Astrocyte (in vitro differentiated cells and primary cell): ENCODE results near the gene ROR1. TPM values are rescaled to one million over a fixed set of nuclear protein-coding genes. Genes with fewer than 3 reads are reported as not detected.

Experiments
- DNase-seq: peaks from one replicate; pipeline ENCODE4 v3.0.0-alpha.2; 2010; ENCODE audit warnings: low read depth
- FAIRE-seq: peaks from 2 replicates; lab custom pipeline; 2011; peaks lifted over from hg19 to GRCh38; lab: Jason Lieb, UNC
- H2AFZ ChIP-seq: 2 replicates; pipeline ENCODE4 v1.6.0; 2012; ENCODE audit warnings: low read depth, low read length, inconsistent platforms
- H3K27ac ChIP-seq: 2 replicates; pipeline ENCODE4 v1.5.1; 2011; ENCODE audit warnings: low read depth, low read length, inconsistent platforms
- H3K27me3 ChIP-seq: 2 replicates; pipeline ENCODE4 v1.6.0; 2011; ENCODE audit warnings: low read length, inconsistent platforms; ENCODE audit not compliant: insufficient read depth
- H3K36me3 ChIP-seq: 2 replicates; pipeline ENCODE4 v1.5.1; 2011; ENCODE audit warnings: low read length, inconsistent platforms; ENCODE audit not compliant: insufficient read depth
- H3K4me1 ChIP-seq: 2 replicates; pipeline ENCODE4 v1.5.1; 2011; ENCODE audit warnings: low read length, inconsistent platforms; ENCODE audit not compliant: insufficient read depth
- H3K4me2 ChIP-seq: 2 replicates; pipeline ENCODE4 v1.6.0; 2012; ENCODE audit warnings: low read length, inconsistent platforms
- H3K4me3 ChIP-seq: 2 replicates; pipeline ENCODE4 v1.5.1; 2011; ENCODE audit warnings: low read depth, mild to moderate bottlenecking, low read length, inconsistent platforms; ENCODE audit not compliant: insufficient read depth
- H3K79me2 ChIP-seq: 2 replicates; pipeline ENCODE4 v1.6.0; 2012; ENCODE audit warnings: mild to moderate bottlenecking, low read length, inconsistent platforms; ENCODE audit not compliant: insufficient read depth
- H3K9ac ChIP-seq: 2 replicates; pipeline ENCODE4 v1.6.0; 2012; ENCODE audit warnings: mild to moderate bottlenecking, low read length, inconsistent platforms
- H3K9me3 ChIP-seq: 2 replicates; pipeline ENCODE4 v1.5.1; 2012; ENCODE audit warnings: low read depth, mild to moderate bottlenecking, low read length, inconsistent platforms; ENCODE audit not compliant: insufficient read depth
- H4K20me1 ChIP-seq: 2 replicates; pipeline ENCODE4 v1.6.0; 2012; ENCODE audit warnings: low read length, inconsistent platforms; ENCODE audit not compliant: insufficient read depth
- H3K27ac Mint-ChIP-seq: one replicate; pipeline ENCODE4 v1.8.0; 2021; ENCODE audit warnings: mild to moderate bottlenecking, mixed read lengths; ENCODE audit not compliant: unreplicated experiment
- H3K27me3 Mint-ChIP-seq: one replicate; pipeline ENCODE4 v1.8.0; 2021; ENCODE audit warnings: low read depth, mixed read lengths; ENCODE audit not compliant: unreplicated experiment
- H3K36me3 Mint-ChIP-seq: one replicate; pipeline ENCODE4 v1.8.0; 2021; ENCODE audit warnings: low read depth, mixed read lengths; ENCODE audit not compliant: unreplicated experiment
- H3K4me1 Mint-ChIP-seq: one replicate; pipeline ENCODE4 v1.8.0; 2021; ENCODE audit warnings: low read depth, mixed read lengths; ENCODE audit not compliant: unreplicated experiment
- H3K4me3 Mint-ChIP-seq: one replicate; pipeline ENCODE4 v1.8.0; 2021; ENCODE audit warnings: mild to moderate bottlenecking, moderate library complexity, mixed read lengths; ENCODE audit not compliant: unreplicated experiment
- H3K9me3 Mint-ChIP-seq: one replicate; pipeline ENCODE4 v1.8.0; 2021; ENCODE audit warnings: mild to moderate bottlenecking, mixed read lengths; ENCODE audit not compliant: unreplicated experiment
- EZH2 ChIP-seq: IDR thresholded peaks from 2 replicates; pipeline ENCODE4 v1.6.1; 2012; ENCODE audit warnings: mild to moderate bottlenecking, low read length, inconsistent platforms; ENCODE audit not compliant: insufficient read depth
- total RNA-seq: library from RNA; stranded (reverse); gene quantifications from 2 replicates; pipeline ENCODE4 v1.2.1, GENCODE V29; 2021
- TF ChIP-seq, protein P1 (sequence below): IDR thresholded peaks from 2 replicates; pipeline ENCODE4 v1.5.1; 2011; ENCODE audit warnings: low read depth, mild to moderate bottlenecking, inconsistent platforms, low read length, moderate library complexity; ENCODE audit not compliant: insufficient read depth

Gene ROR1
- total RNA-seq, 1 donor from 2014 or later: 38.3 TPM

DNA sequence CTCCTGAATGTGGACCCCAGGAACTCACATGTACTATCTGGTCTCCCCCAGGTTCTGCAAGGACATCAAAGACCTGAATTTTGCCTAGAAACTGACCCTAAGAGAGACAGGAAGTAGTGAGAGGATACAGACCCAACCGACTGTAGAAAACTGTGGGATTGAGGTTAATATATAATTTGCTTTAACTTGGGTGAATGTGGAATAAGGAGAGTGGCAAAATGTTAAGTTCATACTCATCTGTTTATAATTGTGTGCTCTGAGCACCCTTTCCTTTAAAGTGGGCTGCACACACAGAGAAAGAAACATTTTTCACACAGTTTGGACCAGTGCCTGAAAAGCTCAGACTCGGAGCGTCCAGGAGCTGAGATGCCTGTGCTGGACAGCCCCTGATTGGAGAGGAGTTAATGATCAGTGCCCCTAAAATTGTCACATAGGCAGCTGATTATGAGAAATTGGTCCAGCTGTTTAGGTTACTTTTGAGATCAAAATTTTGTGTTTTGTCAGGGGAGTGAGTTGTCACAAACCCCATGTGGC is 37.2 kb downstream of the ROR1 start:
- FAIRE-seq (no peak), DNase-seq (no peak)
- H3K27ac ChIP-seq: no peak overlapping the region
- H3K4me1 ChIP-seq: peaks cover 4% of the 10 kb centered on the region
- H3K4me2 ChIP-seq: no peak overlapping the region
- peaks cover 49% of the 10 kb centered on the region for H4K20me1 ChIP-seq
- no peaks in the 10 kb centered on the region for H3K27me3 ChIP-seq
- no peak overlapping the region for H3K9ac ChIP-seq
- no peaks in the 10 kb centered on the region for H3K36me3 ChIP-seq
- Mint-ChIP-seq H3K4me1 (peaks cover 30% of the 10 kb centered on the region), H3K4me3 (no peak overlapping the region), H3K27me3 (no peaks in the 10 kb centered on the region), H3K9me3 (peaks cover 1% of the 10 kb centered on the region), H3K36me3 (peaks cover 5% of the 10 kb centered on the region), H3K27ac (no peak overlapping the region)
- no peaks in the 10 kb centered on the region for H3K9me3 ChIP-seq
- H3K4me3 ChIP-seq: no peak overlapping the region
- TF ChIP-seq EZH2: no peak
- TF ChIP-seq, protein P1, sequence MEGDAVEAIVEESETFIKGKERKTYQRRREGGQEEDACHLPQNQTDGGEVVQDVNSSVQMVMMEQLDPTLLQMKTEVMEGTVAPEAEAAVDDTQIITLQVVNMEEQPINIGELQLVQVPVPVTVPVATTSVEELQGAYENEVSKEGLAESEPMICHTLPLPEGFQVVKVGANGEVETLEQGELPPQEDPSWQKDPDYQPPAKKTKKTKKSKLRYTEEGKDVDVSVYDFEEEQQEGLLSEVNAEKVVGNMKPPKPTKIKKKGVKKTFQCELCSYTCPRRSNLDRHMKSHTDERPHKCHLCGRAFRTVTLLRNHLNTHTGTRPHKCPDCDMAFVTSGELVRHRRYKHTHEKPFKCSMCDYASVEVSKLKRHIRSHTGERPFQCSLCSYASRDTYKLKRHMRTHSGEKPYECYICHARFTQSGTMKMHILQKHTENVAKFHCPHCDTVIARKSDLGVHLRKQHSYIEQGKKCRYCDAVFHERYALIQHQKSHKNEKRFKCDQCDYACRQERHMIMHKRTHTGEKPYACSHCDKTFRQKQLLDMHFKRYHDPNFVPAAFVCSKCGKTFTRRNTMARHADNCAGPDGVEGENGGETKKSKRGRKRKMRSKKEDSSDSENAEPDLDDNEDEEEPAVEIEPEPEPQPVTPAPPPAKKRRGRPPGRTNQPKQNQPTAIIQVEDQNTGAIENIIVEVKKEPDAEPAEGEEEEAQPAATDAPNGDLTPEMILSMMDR: no peak
- H3K79me2 ChIP-seq: peaks cover 44% of the 10 kb centered on the region
- no peak overlapping the region for H2AFZ ChIP-seq

DNA sequence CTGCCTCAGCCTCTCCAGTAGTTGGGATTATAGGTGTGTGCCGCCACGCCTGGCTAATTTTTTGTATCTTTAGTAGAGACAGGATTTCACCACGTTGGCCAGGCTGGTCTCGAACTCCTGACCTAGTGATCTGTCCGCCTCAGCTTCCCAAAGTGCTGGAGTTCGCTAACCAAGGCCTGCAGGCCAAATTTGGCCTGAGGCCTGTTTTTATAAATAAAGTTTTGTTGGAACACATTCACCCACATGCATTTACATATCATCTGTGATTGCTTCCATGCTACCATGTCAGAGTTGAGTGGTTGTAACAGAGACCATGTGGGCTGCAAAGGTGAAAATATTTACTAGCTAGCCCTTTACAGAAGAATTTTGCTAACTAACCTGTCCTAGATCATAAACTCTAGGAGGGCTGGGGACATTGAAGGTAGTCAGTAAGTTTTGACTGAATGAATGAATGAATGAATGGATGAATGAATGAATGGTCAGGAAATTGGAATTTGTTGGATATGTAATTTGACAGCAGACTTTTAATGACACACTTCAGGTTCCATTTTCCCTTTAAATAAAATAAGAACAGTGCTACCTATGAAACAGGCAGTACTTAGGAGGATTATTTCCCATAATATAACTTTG is 38.4 kb downstream of the ROR1 start:
- Histone ChIP-seq H2AFZ (no peak overlapping the region), H3K4me1 (peaks cover 12% of the 10 kb centered on the region), H3K4me2 (no peak overlapping the region), H3K9ac (no peak overlapping the region), H3K4me3 (no peak overlapping the region), H3K27ac (no peak overlapping the region), H4K20me1 (peaks cover 46% of the 10 kb centered on the region), H3K9me3 (no peaks in the 10 kb centered on the region), H3K36me3 (no peaks in the 10 kb centered on the region), H3K27me3 (no peaks in the 10 kb centered on the region), H3K79me2 (peaks cover 50% of the 10 kb centered on the region)
- Mint-ChIP-seq H3K27me3 (no peaks in the 10 kb centered on the region), H3K4me1 (peaks cover 33% of the 10 kb centered on the region), H3K9me3 (peaks cover 6% of the 10 kb centered on the region), H3K36me3 (peaks cover 6% of the 10 kb centered on the region), H3K4me3 (no peak overlapping the region), H3K27ac (no peak overlapping the region)
- TF ChIP-seq EZH2: no peak
- TF ChIP-seq, protein P1: no peak
- no peak for FAIRE-seq
- no peak for DNase-seq

DNA sequence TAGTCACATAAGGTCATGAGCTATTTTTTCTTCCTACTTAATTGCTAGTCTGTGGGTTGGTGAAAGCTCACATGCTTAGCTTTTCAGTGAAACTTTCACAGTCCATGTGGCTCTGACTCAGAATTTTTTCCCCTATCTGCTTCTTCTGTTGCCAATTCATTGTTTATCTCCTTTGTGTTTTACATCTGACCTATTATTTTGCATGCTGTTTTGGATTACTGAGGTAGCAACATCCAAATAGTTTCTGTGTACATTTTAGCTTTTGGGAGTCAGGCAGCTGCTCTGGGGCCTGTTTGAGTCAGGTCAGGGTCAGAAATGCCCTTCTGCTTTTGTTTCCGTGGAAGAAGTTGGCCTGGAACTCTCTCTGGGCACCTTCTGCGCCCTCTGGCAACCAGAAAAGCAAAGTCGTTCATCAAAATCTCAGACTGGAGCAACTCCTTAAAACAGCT is 40.0 kb downstream of the ROR1 start:
- peaks cover 50% of the 10 kb centered on the region for H3K4me1 Mint-ChIP-seq
- peak overlapping the region; percentile 38 for H3K9ac ChIP-seq
- peak overlapping the region; percentile 23 for H3K27ac Mint-ChIP-seq

More for the DNA sequence above, 40.0 kb downstream of the ROR1 start:
- FAIRE-seq: peak; percentile 65
- H3K27me3 ChIP-seq: no peaks in the 10 kb centered on the region
- no peak overlapping the region for H3K4me3 ChIP-seq
- DNase-seq: peak; percentile 82
- H2AFZ ChIP-seq: no peak overlapping the region
- H3K9me3 ChIP-seq: no peaks in the 10 kb centered on the region
- no peaks in the 10 kb centered on the region for H3K27me3 Mint-ChIP-seq
- peaks cover 45% of the 10 kb centered on the region for H3K79me2 ChIP-seq
- peaks cover 16% of the 10 kb centered on the region for H3K4me1 ChIP-seq
- peaks cover 51% of the 10 kb centered on the region for H4K20me1 ChIP-seq
- TF ChIP-seq, protein P1: no peak
- no peak for TF ChIP-seq EZH2
- peak overlapping the region; percentile 12 for H3K4me2 ChIP-seq
- no peaks in the 10 kb centered on the region for H3K36me3 ChIP-seq
- H3K4me3 Mint-ChIP-seq: no peak overlapping the region
- H3K9me3 Mint-ChIP-seq: peaks cover 6% of the 10 kb centered on the region
- H3K36me3 Mint-ChIP-seq: peaks cover 3% of the 10 kb centered on the region
- peak overlapping the region; percentile 46 for H3K27ac ChIP-seq
